HEK293 (cell line): ENCODE data around the gene NNMT.

ENCODE experiments used
- CTCF ChIA-PET: fragments of 350-600 bp; formaldehyde crosslinking; extraction: SDS; loops from one replicate; lab custom pipeline; 2021; ENCODE audit warnings: antibody characterized with exemption; lab: Yijun Ruan, JAX
- POLR2A ChIA-PET: fragments of 300-600 bp; formaldehyde crosslinking; extraction: SDS; loops from one replicate; lab custom pipeline; 2020; ENCODE audit warnings: antibody characterized with exemption, inconsistent platforms; lab: Yijun Ruan, JAX
- H3K27ac ChIP-seq: fragments of 200-500 bp; sonication (Bioruptor generic); 2 replicates; pipeline ENCODE4 v1.5.1; 2014; ENCODE audit warnings: low read depth, low read length, control low read depth, inconsistent platforms; ENCODE audit errors: extremely low read depth
- H3K36me3 ChIP-seq, 2 experiments: fragments of 200-500 bp in 1 of 2; sonication (Bioruptor generic) in 1 of 2; 1 replicate in 1 of 2; 2 replicates in 1 of 2; pipeline ENCODE4 v1.5.1; 2014 to 2017; ENCODE audit warnings: inconsistent platforms in 2 of 2, low read length in 2 of 2; ENCODE audit not compliant: control insufficient read depth in 2 of 2, insufficient read depth in 1 of 2
- H3K4me1 ChIP-seq: fragments of 200-500 bp; sonication (Bioruptor generic); 2 replicates; pipeline ENCODE4 v1.5.1; 2014; ENCODE audit warnings: mild to moderate bottlenecking, low read length, inconsistent platforms; ENCODE audit not compliant: control insufficient read depth, insufficient read depth
- H3K4me3 ChIP-seq: 2 replicates; pipeline ENCODE4 v1.5.1; 2011; ENCODE audit warnings: low read depth, mild to moderate bottlenecking, control low read depth, low read length, moderate library complexity
- H3K9me3 ChIP-seq: fragments of 200-500 bp; sonication (Bioruptor generic); 2 replicates; pipeline ENCODE4 v1.5.1; 2014; ENCODE audit warnings: low read depth, low read length, inconsistent platforms; ENCODE audit not compliant: control insufficient read depth, insufficient read depth
- GFI1B ChIP-seq: fragments of 450-650 bp; formaldehyde crosslinking; IDR thresholded peaks from 2 replicates; pipeline ENCODE4 v1.5.1; 2016; ENCODE audit warnings: missing biosample characterization, missing genetic modification characterization
- GLIS1 ChIP-seq: fragments of 450-650 bp; formaldehyde crosslinking; IDR thresholded peaks from 2 replicates; pipeline ENCODE4 v1.5.1; 2016; ENCODE audit warnings: missing biosample characterization, missing genetic modification characterization
- GLIS2 ChIP-seq: fragments of 450-650 bp; formaldehyde crosslinking; IDR thresholded peaks from 2 replicates; pipeline ENCODE4 v1.5.1; 2016; ENCODE audit warnings: missing biosample characterization, missing genetic modification characterization
- KLF8 ChIP-seq: fragments of 450-650 bp; formaldehyde crosslinking; IDR thresholded peaks from 2 replicates; pipeline ENCODE4 v1.5.1; 2016; ENCODE audit warnings: missing biosample characterization, missing genetic modification characterization
- PRDM1 ChIP-seq: fragments of 450-650 bp; formaldehyde crosslinking; IDR thresholded peaks from 2 replicates; pipeline ENCODE4; 2016; ENCODE audit warnings: missing biosample characterization, missing genetic modification characterization
- SETDB1 ChIP-seq: IDR thresholded peaks from one replicate; pipeline ENCODE4 v1.6.1; 2017; ENCODE audit warnings: mild to moderate bottlenecking, low read length, moderate library complexity, mixed read lengths; ENCODE audit not compliant: insufficient read length
- SP3 ChIP-seq: fragments of 450-650 bp; formaldehyde crosslinking; IDR thresholded peaks from 2 replicates; pipeline ENCODE4 v1.5.1; 2016; ENCODE audit warnings: missing biosample characterization, missing genetic modification characterization
- ZBTB17 ChIP-seq: fragments of 450-650 bp; formaldehyde crosslinking; IDR thresholded peaks from 2 replicates; pipeline ENCODE4 v1.5.1; 2016; ENCODE audit warnings: missing biosample characterization, missing genetic modification characterization
- ZNF155 ChIP-seq: fragments of 450-650 bp; formaldehyde crosslinking; IDR thresholded peaks from 2 replicates; pipeline ENCODE4 v1.5.1; 2016; ENCODE audit warnings: missing biosample characterization, missing genetic modification characterization
- ZNF350 ChIP-seq: fragments of 450-650 bp; formaldehyde crosslinking; IDR thresholded peaks from 2 replicates; pipeline ENCODE4 v1.5.0; 2017; ENCODE audit warnings: missing biosample characterization, mild to moderate bottlenecking, missing genetic modification characterization
- ZNF521 ChIP-seq: fragments of 450-650 bp; formaldehyde crosslinking; IDR thresholded peaks from 2 replicates; pipeline ENCODE4 v1.5.1; 2017; ENCODE audit warnings: missing biosample characterization, mild to moderate bottlenecking, missing genetic modification characterization
- ZNF529 ChIP-seq: fragments of 450-650 bp; formaldehyde crosslinking; IDR thresholded peaks from 2 replicates; pipeline ENCODE4 v1.5.1; 2017; ENCODE audit warnings: missing genetic modification characterization, missing biosample characterization; ENCODE audit not compliant: insufficient replicate concordance
- ZNF530 ChIP-seq: fragments of 450-650 bp; formaldehyde crosslinking; IDR thresholded peaks from 2 replicates; pipeline ENCODE4 v1.5.1; 2016; ENCODE audit warnings: low read depth, missing biosample characterization, missing genetic modification characterization
- ZNF629 ChIP-seq: fragments of 450-650 bp; formaldehyde crosslinking; IDR thresholded peaks from 2 replicates; pipeline ENCODE4 v1.5.1; 2017; ENCODE audit warnings: missing biosample characterization, missing genetic modification characterization
- ZNF654 ChIP-seq: fragments of 450-650 bp; formaldehyde crosslinking; IDR thresholded peaks from 2 replicates; pipeline ENCODE4 v1.5.1; 2016; ENCODE audit warnings: low read depth, missing biosample characterization, missing genetic modification characterization
- ZNF660 ChIP-seq: fragments of 450-650 bp; IDR thresholded peaks from 2 replicates; pipeline ENCODE4 v1.5.1; 2018; ENCODE audit warnings: missing biosample characterization, mild to moderate bottlenecking, missing genetic modification characterization
- ZNF670 ChIP-seq: fragments of 450-650 bp; formaldehyde crosslinking; IDR thresholded peaks from 2 replicates; pipeline ENCODE4 v1.5.1; 2016; ENCODE audit warnings: missing biosample characterization, missing genetic modification characterization, low read depth
- TF ChIP-seq, protein P1 (sequence below): fragments of 450-650 bp; IDR thresholded peaks from 2 replicates; pipeline ENCODE4 v1.5.1; 2018; ENCODE audit warnings: missing biosample characterization, missing genetic modification characterization
- TF ChIP-seq, protein P2 (sequence below): fragments of 450-650 bp; formaldehyde crosslinking; IDR thresholded peaks from 2 replicates; pipeline ENCODE4 v1.5.1; 2016; ENCODE audit warnings: missing biosample characterization, missing genetic modification characterization, low read depth
- TF ChIP-seq, protein P3 (sequence below): fragments of 450-650 bp; formaldehyde crosslinking; IDR thresholded peaks from 2 replicates; pipeline ENCODE4 v1.5.1; 2017; ENCODE audit warnings: missing biosample characterization, missing genetic modification characterization
- TF ChIP-seq, protein P4 (sequence below): fragments of 450-650 bp; formaldehyde crosslinking; IDR thresholded peaks from 2 replicates; pipeline ENCODE4 v1.5.1; 2016; ENCODE audit warnings: missing biosample characterization, missing genetic modification characterization

The NNMT gene

DNA sequence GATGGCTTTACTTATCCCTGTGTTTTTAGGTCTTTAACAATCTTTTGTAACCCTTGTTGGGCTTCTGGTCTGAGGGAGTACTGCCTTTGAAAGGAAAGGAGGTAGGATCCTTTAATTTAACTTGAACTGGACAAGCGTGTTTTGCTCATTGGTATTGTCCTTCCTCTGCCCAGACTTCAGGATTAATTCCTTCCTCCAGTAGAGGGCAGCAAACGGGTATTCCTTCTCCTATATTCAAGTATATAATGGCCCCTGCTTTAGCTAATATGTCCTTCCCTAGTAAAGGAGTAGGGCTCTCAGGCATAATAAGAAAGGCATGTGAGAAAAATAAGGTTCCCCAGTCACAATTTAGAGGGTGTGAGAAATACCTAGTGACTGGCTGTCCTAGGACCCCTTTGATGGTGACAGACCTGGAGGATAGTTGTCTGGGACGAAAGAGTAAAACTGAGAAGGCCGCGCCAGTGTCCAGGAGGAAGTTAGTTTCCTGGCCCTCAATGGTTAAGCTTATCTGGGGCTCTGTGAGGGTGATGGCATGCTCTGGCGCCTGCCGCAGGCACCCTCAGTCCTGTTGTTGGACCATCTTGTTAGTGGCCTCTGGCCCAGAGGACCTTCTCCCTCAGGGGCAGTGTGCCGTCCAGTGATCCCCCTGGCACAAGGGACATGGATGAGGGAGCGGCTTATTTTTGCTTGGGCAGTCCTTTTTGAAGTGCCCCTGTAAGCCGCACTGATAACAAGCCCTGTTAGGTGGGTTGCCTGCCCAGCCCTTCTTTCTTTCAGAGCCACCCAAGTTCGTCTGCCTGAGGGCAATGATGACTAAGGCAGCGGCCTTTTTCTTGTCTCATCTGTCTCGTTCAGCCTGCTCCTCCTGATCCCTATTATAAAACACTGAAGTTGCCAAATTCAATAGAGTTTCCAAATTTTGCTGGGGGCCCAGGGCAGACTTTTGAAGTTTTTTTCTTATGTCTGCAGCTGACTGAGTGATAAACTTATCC, 52.3 kb downstream of the NNMT start:
- ChIA-PET CTCF (interaction anchor here (0.6 to 1.8 kb wide), 13 partner anchors 10 to 525 kb away, joined by 3 to 6 read pairs (median 3); no protein-coding TSS in a partner anchor), POLR2A (no interaction called here)
- Histone ChIP-seq H3K36me3 (no peaks in the 10 kb centered on the region), H3K4me1 (no peaks in the 10 kb centered on the region), H3K27ac (no peak overlapping the region), H3K9me3 (no peaks in the 10 kb centered on the region)
- no peak for TF ChIP-seq ZNF155 (tag by site-specific recombination)
- peak; percentile 59 for TF ChIP-seq ZNF654 (tag by site-specific recombination)
- TF ChIP-seq, all 188 proteins: peak for 1
- no peak overlapping the region for H3K4me3 ChIP-seq

DNA sequence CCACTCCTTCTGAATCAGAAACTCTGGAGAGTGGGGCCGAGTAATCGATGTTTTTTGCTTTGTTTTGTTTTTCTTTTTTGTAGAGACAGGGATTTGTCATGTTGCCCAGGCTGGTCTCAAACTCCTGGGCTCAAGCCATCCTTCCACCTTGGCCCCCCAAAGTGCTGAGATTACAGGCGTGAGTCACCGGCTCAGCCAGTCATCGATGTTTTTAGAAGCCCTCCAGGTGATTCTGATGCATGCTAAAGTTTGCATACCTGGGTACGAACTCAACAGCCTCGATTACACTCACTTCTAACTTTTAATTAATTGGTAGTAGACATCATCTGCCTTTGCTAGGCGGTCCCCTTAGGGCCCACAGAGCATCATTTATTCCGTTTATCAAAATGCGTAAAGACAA, 53.8 kb downstream of the NNMT start:
- TF ChIP-seq ZBTB17 (tag by site-specific recombination) (no peak), ZNF530 (tag by site-specific recombination) (no peak)
- H3K4me3 ChIP-seq, result no peak overlapping the region
- no peak overlapping the region for H3K27ac ChIP-seq
- no peaks in the 10 kb centered on the region for H3K4me1 ChIP-seq
- no peaks in the 10 kb centered on the region for H3K36me3 ChIP-seq
- ChIA-PET CTCF (no interaction called here), POLR2A (interaction anchor here (0.6 kb wide), 1 partner anchor 26 kb away, joined by 3 read pairs; no protein-coding TSS in a partner anchor)
- H3K9me3 ChIP-seq, result no peaks in the 10 kb centered on the region

DNA sequence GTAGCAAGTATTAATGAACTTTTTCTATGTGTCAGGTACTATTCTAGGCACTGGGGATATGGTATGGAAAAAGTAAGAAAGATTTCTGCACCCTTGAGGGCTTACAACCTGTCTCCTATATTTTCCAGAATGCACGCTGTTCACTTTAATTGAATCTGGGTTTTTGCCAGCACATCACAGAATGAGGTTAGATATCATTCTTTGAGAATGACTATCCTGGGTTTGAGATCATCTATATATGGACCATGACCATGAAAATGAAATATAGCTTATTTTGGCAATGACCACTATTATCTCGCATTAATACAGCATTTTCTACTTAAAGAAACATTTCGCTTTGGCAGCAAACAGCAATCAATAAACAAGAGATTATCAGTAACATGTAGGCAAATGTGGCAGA, 57.2 kb downstream of the NNMT start:
- Histone ChIP-seq H3K4me1 (no peaks in the 10 kb centered on the region), H3K4me3 (no peak overlapping the region), H3K27ac (no peak overlapping the region), H3K36me3 (no peaks in the 10 kb centered on the region), H3K9me3 (no peaks in the 10 kb centered on the region)
- CTCF ChIA-PET, result interaction anchor here (1.1 to 1.2 kb wide), 2 partner anchors 42 to 86 kb away, joined by 3 to 8 read pairs; partner anchors contain the start of gene REXO2
- POLR2A ChIA-PET, result interaction anchor here (0.6 kb wide), 1 partner anchor 479 kb away, joined by 3 read pairs; no protein-coding TSS in a partner anchor
- TF ChIP-seq GFI1B (tag by site-specific recombination) (no peak), GLIS1 (tag by site-specific recombination) (no peak), ZNF521 (no peak), ZNF529 (no peak)
- TF ChIP-seq, protein P1, sequence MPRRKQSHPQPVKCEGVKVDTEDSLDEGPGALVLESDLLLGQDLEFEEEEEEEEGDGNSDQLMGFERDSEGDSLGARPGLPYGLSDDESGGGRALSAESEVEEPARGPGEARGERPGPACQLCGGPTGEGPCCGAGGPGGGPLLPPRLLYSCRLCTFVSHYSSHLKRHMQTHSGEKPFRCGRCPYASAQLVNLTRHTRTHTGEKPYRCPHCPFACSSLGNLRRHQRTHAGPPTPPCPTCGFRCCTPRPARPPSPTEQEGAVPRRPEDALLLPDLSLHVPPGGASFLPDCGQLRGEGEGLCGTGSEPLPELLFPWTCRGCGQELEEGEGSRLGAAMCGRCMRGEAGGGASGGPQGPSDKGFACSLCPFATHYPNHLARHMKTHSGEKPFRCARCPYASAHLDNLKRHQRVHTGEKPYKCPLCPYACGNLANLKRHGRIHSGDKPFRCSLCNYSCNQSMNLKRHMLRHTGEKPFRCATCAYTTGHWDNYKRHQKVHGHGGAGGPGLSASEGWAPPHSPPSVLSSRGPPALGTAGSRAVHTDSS, result no peak
- TF ChIP-seq, all 188 proteins: peak for 0

DNA sequence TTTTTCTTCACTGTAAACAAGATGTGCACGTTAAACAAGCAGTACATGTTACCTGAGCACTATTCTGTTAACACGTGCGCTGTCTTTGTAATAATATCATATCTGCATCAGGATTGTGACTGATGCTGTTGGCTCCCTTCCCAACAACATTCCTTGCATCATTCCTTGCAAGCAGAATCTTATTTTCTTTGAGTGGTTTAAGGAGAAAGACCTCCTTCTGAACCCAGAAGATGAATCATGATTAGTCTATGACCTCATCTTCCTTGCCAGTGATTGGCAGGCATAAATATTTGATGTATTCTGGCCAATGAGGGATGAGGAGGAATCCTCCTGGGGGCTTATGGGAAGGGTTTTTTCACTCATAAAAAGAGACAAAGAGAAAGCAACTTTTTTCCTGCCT, 57.9 kb downstream of the NNMT start:
- H3K4me3 ChIP-seq, result no peak overlapping the region
- H3K4me1 ChIP-seq, result no peaks in the 10 kb centered on the region
- H3K27ac ChIP-seq, result no peak overlapping the region
- CTCF ChIA-PET, result no interaction called here
- POLR2A ChIA-PET, result no interaction called here
- H3K36me3 ChIP-seq, result no peaks in the 10 kb centered on the region
- H3K9me3 ChIP-seq, result no peaks in the 10 kb centered on the region
- TF ChIP-seq, protein P2, sequence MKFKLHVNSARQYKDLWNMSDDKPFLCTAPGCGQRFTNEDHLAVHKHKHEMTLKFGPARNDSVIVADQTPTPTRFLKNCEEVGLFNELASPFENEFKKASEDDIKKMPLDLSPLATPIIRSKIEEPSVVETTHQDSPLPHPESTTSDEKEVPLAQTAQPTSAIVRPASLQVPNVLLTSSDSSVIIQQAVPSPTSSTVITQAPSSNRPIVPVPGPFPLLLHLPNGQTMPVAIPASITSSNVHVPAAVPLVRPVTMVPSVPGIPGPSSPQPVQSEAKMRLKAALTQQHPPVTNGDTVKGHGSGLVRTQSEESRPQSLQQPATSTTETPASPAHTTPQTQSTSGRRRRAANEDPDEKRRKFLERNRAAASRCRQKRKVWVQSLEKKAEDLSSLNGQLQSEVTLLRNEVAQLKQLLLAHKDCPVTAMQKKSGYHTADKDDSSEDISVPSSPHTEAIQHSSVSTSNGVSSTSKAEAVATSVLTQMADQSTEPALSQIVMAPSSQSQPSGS (tag by site-specific recombination), result peak; percentile 52; the same call in 1 of the 2 replicates
- TF ChIP-seq PRDM1 (tag by site-specific recombination) (0 out of 2 replicates have a peak, but pooled peaks have one; percentile 11), ZNF530 (tag by site-specific recombination) (no peak), SETDB1 (peak; percentile 15), ZNF629 (0 out of 2 replicates have a peak, but pooled peaks have one; percentile 46), KLF8 (no peak), ZNF660 (tag by site-specific recombination) (no peak), SP3 (no peak), GLIS2 (tag by site-specific recombination) (no peak), ZNF350 (tag by site-specific recombination) (peak; percentile 59; the same call in 1 of the 2 replicates), ZNF670 (tag by site-specific recombination) (no peak)
- TF ChIP-seq, protein P3, sequence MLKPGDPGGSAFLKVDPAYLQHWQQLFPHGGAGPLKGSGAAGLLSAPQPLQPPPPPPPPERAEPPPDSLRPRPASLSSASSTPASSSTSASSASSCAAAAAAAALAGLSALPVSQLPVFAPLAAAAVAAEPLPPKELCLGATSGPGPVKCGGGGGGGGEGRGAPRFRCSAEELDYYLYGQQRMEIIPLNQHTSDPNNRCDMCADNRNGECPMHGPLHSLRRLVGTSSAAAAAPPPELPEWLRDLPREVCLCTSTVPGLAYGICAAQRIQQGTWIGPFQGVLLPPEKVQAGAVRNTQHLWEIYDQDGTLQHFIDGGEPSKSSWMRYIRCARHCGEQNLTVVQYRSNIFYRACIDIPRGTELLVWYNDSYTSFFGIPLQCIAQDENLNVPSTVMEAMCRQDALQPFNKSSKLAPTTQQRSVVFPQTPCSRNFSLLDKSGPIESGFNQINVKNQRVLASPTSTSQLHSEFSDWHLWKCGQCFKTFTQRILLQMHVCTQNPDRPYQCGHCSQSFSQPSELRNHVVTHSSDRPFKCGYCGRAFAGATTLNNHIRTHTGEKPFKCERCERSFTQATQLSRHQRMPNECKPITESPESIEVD (tag by site-specific recombination), result 0 out of 2 replicates have a peak, but pooled peaks have one; percentile 43
- TF ChIP-seq, protein P4, sequence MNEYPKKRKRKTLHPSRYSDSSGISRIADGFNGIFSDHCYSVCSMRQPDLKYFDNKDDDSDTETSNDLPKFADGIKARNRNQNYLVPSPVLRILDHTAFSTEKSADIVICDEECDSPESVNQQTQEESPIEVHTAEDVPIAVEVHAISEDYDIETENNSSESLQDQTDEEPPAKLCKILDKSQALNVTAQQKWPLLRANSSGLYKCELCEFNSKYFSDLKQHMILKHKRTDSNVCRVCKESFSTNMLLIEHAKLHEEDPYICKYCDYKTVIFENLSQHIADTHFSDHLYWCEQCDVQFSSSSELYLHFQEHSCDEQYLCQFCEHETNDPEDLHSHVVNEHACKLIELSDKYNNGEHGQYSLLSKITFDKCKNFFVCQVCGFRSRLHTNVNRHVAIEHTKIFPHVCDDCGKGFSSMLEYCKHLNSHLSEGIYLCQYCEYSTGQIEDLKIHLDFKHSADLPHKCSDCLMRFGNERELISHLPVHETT, result no peak
